Neural progenitor cell (in vitro differentiated cells): ENCODE data around the gene NCAM1. TPM values are rescaled to one million over a fixed set of nuclear protein-coding genes. Genes with fewer than 3 reads are reported as not detected.
A peak's percentile ranks its signal among the peaks of the same experiment; 100 is the strongest.

Experiments used
- DNase-seq: peaks from one replicate; pipeline ENCODE4 v3.0.0-alpha.2; 2016; ENCODE audit warnings: low spot score
- H2AFZ ChIP-seq: fragments of 200-600 bp; sonication (generic); replicated peaks from 2 replicates; pipeline ENCODE4 v1.6.1; 2016; ENCODE audit warnings: antibody characterized with exemption
- H3F3A ChIP-seq: fragments of 200-600 bp; sonication (generic); 2 replicates; pipeline ENCODE4 v1.6.1; 2016; ENCODE audit warnings: antibody characterized with exemption, low read depth
- H3K27ac ChIP-seq: fragments of 200-600 bp; sonication (generic); 2 replicates; pipeline ENCODE4 v1.5.1; 2016; ENCODE audit warnings: mild to moderate bottlenecking
- H3K27me3 ChIP-seq: fragments of 200-600 bp; sonication (generic); 2 replicates; pipeline ENCODE4 v1.6.1; 2016; ENCODE audit warnings: mild to moderate bottlenecking, moderate library complexity
- H3K36me3 ChIP-seq: fragments of 200-600 bp; sonication (generic); 2 replicates; pipeline ENCODE4 v1.5.1; 2016
- H3K4me1 ChIP-seq: fragments of 200-600 bp; sonication (generic); 2 replicates; pipeline ENCODE4 v1.6.1; 2016; ENCODE audit warnings: mixed run types
- H3K4me2 ChIP-seq: fragments of 200-600 bp; sonication (generic); 2 replicates; pipeline ENCODE4 v1.6.1; 2016
- H3K4me3 ChIP-seq: fragments of 200-600 bp; sonication (generic); 2 replicates; pipeline ENCODE4 v1.5.1; 2016
- H3K79me2 ChIP-seq: fragments of 200-600 bp; sonication (generic); 2 replicates; pipeline ENCODE4 v1.6.1; 2016; ENCODE audit warnings: low read depth
- H3K9ac ChIP-seq: fragments of 200-600 bp; sonication (generic); 2 replicates; pipeline ENCODE4 v1.6.1; 2016
- H3K9me3 ChIP-seq: fragments of 200-600 bp; sonication (generic); 2 replicates; pipeline ENCODE4 v1.5.1; 2016; ENCODE audit warnings: low read depth
- H4K20me1 ChIP-seq: fragments of 200-600 bp; sonication (generic); 2 replicates; pipeline ENCODE4 v1.6.1; 2016; ENCODE audit warnings: low read depth
- H3K27ac Mint-ChIP-seq: 3 replicates; pipeline ENCODE4 v1.8.0; 2021; ENCODE audit warnings: mixed read lengths
- H3K27me3 Mint-ChIP-seq: 2 replicates; pipeline ENCODE4 v1.8.0; 2022; ENCODE audit warnings: low read depth, mild to moderate bottlenecking, inconsistent platforms, moderate library complexity, mixed read lengths; ENCODE audit not compliant: insufficient read depth
- H3K36me3 Mint-ChIP-seq: 3 replicates; pipeline ENCODE4 v1.8.0; 2021; ENCODE audit warnings: mixed read lengths
- H3K4me1 Mint-ChIP-seq: 3 replicates; pipeline ENCODE4 v1.8.0; 2021; ENCODE audit warnings: mixed read lengths
- H3K4me3 Mint-ChIP-seq: 3 replicates; pipeline ENCODE4 v1.8.0; 2021; ENCODE audit warnings: mild to moderate bottlenecking, moderate library complexity, mixed read lengths
- H3K9me3 Mint-ChIP-seq: 3 replicates; pipeline ENCODE4 v1.8.0; 2020; ENCODE audit warnings: mixed read lengths
- EZH2 ChIP-seq: fragments of 200-600 bp; sonication (generic); IDR thresholded peaks from 2 replicates; pipeline ENCODE4 v1.6.1; 2017; ENCODE audit warnings: antibody characterized with exemption, mild to moderate bottlenecking, moderate library complexity
- EZH2phosphoT487 ChIP-seq: fragments of 200-600 bp; sonication (generic); IDR thresholded peaks from 2 replicates; pipeline ENCODE4 v1.6.1; 2017; ENCODE audit warnings: antibody characterized with exemption
- total RNA-seq: library from RNA; depleted of rRNA; stranded (reverse); fragments of >200 nt; gene quantifications from 2 replicates; pipeline ENCODE4 v1.2.3, GENCODE V29; 2015; ENCODE audit warnings: low replicate concordance
- TF ChIP-seq, protein P1 (sequence below): fragments of 200-600 bp; sonication (generic); IDR thresholded peaks from 2 replicates; pipeline ENCODE4 v1.5.1; 2017; ENCODE audit warnings: antibody characterized with exemption, mild to moderate bottlenecking

Gene NCAM1
- total RNA-seq, 1 donor from 2014 or later = 17.5 TPM

DNA sequence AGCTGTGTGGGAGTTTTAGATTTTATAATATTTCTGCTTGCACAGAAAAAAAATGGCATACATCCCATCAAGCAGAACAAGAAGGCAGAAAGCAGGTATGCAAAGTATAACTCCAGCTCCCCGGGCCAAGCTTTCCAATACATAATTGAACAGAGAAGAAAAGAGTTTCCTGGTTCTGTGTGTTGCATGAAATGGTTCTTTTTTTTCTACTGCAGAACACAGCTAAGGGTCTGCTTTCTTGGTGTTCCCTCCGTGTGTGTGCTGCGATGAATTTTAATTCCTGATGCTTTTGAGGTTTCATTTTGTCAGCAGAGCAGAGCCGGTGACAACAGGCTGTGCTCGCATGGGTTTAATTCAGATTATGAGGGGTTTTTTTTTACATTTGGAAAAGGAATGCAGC, 282.5 kb downstream of the NCAM1 start:
- Histone ChIP-seq H4K20me1 (no peaks in the 10 kb centered on the region), H3K4me1 (peaks cover 51% of the 10 kb centered on the region), H3K9ac (no peak overlapping the region), H3K79me2 (no peaks in the 10 kb centered on the region), H3F3A (peaks cover 6% of the 10 kb centered on the region), H3K27ac (no peak overlapping the region), H2AFZ (peak overlapping the region; percentile 98), H3K4me2 (peak overlapping the region; percentile 74), H3K9me3 (no peaks in the 10 kb centered on the region), H3K36me3 (no peaks in the 10 kb centered on the region), H3K4me3 (no peak overlapping the region), H3K27me3 (no peaks in the 10 kb centered on the region)
- peaks cover 47% of the 10 kb centered on the region for H3K4me1 Mint-ChIP-seq
- no peaks in the 10 kb centered on the region for H3K27me3 Mint-ChIP-seq
- TF ChIP-seq EZH2 (no peak), EZH2phosphoT487 (no peak)
- TF ChIP-seq, protein P1, sequence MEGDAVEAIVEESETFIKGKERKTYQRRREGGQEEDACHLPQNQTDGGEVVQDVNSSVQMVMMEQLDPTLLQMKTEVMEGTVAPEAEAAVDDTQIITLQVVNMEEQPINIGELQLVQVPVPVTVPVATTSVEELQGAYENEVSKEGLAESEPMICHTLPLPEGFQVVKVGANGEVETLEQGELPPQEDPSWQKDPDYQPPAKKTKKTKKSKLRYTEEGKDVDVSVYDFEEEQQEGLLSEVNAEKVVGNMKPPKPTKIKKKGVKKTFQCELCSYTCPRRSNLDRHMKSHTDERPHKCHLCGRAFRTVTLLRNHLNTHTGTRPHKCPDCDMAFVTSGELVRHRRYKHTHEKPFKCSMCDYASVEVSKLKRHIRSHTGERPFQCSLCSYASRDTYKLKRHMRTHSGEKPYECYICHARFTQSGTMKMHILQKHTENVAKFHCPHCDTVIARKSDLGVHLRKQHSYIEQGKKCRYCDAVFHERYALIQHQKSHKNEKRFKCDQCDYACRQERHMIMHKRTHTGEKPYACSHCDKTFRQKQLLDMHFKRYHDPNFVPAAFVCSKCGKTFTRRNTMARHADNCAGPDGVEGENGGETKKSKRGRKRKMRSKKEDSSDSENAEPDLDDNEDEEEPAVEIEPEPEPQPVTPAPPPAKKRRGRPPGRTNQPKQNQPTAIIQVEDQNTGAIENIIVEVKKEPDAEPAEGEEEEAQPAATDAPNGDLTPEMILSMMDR = no peak
- H3K27ac Mint-ChIP-seq = no peak overlapping the region
- no peak for DNase-seq
- peaks cover 1% of the 10 kb centered on the region for H3K36me3 Mint-ChIP-seq
- no peak overlapping the region for H3K4me3 Mint-ChIP-seq
- H3K9me3 Mint-ChIP-seq = no peaks in the 10 kb centered on the region

DNA sequence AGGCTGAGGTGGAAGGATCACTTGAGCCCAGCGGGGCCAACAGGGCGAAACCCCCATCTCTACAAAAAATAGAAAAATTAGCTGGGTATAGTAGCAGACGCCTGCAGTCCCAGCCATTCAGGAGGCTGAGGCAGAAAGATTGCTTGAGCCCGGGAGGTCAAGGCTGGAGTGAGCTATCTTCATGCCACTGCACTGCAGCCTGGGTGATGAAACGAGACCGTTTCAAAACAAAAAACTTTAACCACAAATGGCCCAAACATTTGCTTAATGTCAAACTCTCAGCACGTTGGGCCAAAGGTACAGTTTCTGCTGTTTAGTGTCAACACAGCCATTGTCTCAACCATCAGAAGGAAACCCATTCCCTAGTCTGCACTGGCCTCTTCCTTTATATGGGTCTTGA, 284.0 kb downstream of the NCAM1 start:
- Histone ChIP-seq H3K79me2 (no peaks in the 10 kb centered on the region), H3F3A (peaks cover 21% of the 10 kb centered on the region), H3K4me2 (no peak overlapping the region), H3K4me3 (no peak overlapping the region), H3K36me3 (no peaks in the 10 kb centered on the region), H3K27me3 (no peaks in the 10 kb centered on the region), H2AFZ (no peak overlapping the region), H3K9ac (no peak overlapping the region), H3K27ac (no peak overlapping the region), H3K4me1 (peaks cover 67% of the 10 kb centered on the region), H4K20me1 (no peaks in the 10 kb centered on the region), H3K9me3 (no peaks in the 10 kb centered on the region)
- no peaks in the 10 kb centered on the region for H3K9me3 Mint-ChIP-seq
- H3K4me3 Mint-ChIP-seq = no peak overlapping the region
- TF ChIP-seq EZH2 (no peak), EZH2phosphoT487 (no peak)
- TF ChIP-seq, protein P1 = no peak
- peaks cover 2% of the 10 kb centered on the region for H3K27me3 Mint-ChIP-seq
- peaks cover 61% of the 10 kb centered on the region for H3K4me1 Mint-ChIP-seq
- no peaks in the 10 kb centered on the region for H3K36me3 Mint-ChIP-seq
- H3K27ac Mint-ChIP-seq = no peak overlapping the region
- no peak for DNase-seq

DNA sequence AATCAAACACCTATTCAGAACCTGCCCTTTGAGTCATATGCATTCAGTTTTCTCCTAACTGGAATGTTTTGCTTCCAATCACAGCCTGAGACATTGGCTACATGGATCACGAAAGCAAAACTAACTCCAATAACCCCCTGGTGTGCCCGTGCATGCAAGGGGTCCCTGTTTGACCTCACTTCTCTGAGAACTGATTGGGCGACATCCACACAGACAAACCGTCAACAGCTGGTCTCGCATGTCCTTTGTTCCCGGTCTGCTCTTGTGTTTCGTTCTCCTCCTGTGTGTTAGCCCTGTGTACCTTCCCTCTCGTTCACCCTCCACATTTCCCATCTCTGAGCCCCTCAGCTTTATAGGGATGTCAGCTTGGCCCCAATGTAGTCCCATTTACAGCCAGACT, 286.0 kb downstream of the NCAM1 start:
- no peaks in the 10 kb centered on the region for H4K20me1 ChIP-seq
- Mint-ChIP-seq H3K4me3 (no peak overlapping the region), H3K36me3 (no peaks in the 10 kb centered on the region), H3K27me3 (peaks cover 2% of the 10 kb centered on the region), H3K4me1 (peaks cover 60% of the 10 kb centered on the region), H3K9me3 (no peaks in the 10 kb centered on the region), H3K27ac (peak overlapping the region; percentile 23)
- H3K27ac ChIP-seq = no peak overlapping the region
- H2AFZ ChIP-seq = peak overlapping the region; percentile 32
- H3K36me3 ChIP-seq = no peaks in the 10 kb centered on the region
- H3F3A ChIP-seq = peaks cover 25% of the 10 kb centered on the region
- H3K4me1 ChIP-seq = peaks cover 59% of the 10 kb centered on the region
- TF ChIP-seq EZH2phosphoT487 (no peak), EZH2 (no peak)
- TF ChIP-seq, protein P1 = no peak
- H3K27me3 ChIP-seq = no peaks in the 10 kb centered on the region
- H3K9me3 ChIP-seq = no peaks in the 10 kb centered on the region
- DNase-seq = peak; percentile 39
- H3K4me2 ChIP-seq = peak overlapping the region; percentile 21
- no peaks in the 10 kb centered on the region for H3K79me2 ChIP-seq
- H3K4me3 ChIP-seq = no peak overlapping the region
- no peak overlapping the region for H3K9ac ChIP-seq
